K562 (cell line): Measurements from ENCODE around the gene TECPR2. TPM values are rescaled to one million over a fixed set of nuclear protein-coding genes. Genes with fewer than 3 reads are reported as not detected.

Experiments used
- ELF4 ChIP-seq: fragments of 450-650 bp; formaldehyde crosslinking; IDR thresholded peaks from 2 replicates; pipeline ENCODE4 v1.4.0; 2022; ENCODE audit warnings: missing genetic modification characterization
- GABPA ChIP-seq: fragments of 200-800 bp; sonication (Bioruptor generic); conservative IDR thresholded peaks from 2 replicates; pipeline ENCODE4 v1.6.1; 2016; ENCODE audit warnings: low read depth, missing genetic modification characterization, missing compliant biosample characterization
- HDAC8 ChIP-seq: fragments of 450-650 bp; IDR thresholded peaks from 2 replicates; pipeline ENCODE4 v1.6.1; 2016; ENCODE audit warnings: mild to moderate bottlenecking, missing genetic modification characterization, moderate library complexity, missing compliant biosample characterization
- MEF2D ChIP-seq: conservative IDR thresholded peaks from 2 replicates; pipeline ENCODE4 v1.6.1; 2016; ENCODE audit warnings: low read depth, missing genetic modification characterization, missing compliant biosample characterization
- MTF1 ChIP-seq: fragments of 250-450 bp; sonication (Bioruptor Pico); IDR thresholded peaks from 2 replicates; pipeline ENCODE4 v1.9.0; 2021; ENCODE audit warnings: moderate library complexity, mild to moderate bottlenecking, inconsistent platforms, borderline replicate concordance
- NR2F6 ChIP-seq: fragments of 450-650 bp; formaldehyde crosslinking; IDR thresholded peaks from 2 replicates; pipeline ENCODE4 v1.4.0; 2020; ENCODE audit warnings: mild to moderate bottlenecking
- RCOR1 ChIP-seq, 2 experiments: IDR thresholded peaks; 2 replicates each; pipeline ENCODE4 v1.6.1; 2012; ENCODE audit warnings: low read depth in 2 of 2, low read length in 2 of 2, borderline replicate concordance in 1 of 2, improper control_type of control experiment in 1 of 2
- ZNF212 ChIP-seq: fragments of 450-650 bp; formaldehyde crosslinking; IDR thresholded peaks from 2 replicates; pipeline ENCODE4 v1.4.0; 2020; ENCODE audit warnings: mild to moderate bottlenecking
- ZNF23 ChIP-seq: fragments of 250-450 bp; sonication (Bioruptor Pico); IDR thresholded peaks from 2 replicates; pipeline ENCODE4 v1.4.0; 2020; ENCODE audit warnings: mild to moderate bottlenecking
- ZNF239 ChIP-seq: fragments of 250-450 bp; sonication (Bioruptor Pico); IDR thresholded peaks from 2 replicates; pipeline ENCODE4 v1.4.0; 2020; ENCODE audit warnings: mild to moderate bottlenecking
- ZNF507 ChIP-seq: conservative IDR thresholded peaks from 2 replicates; pipeline ENCODE4 v1.6.1; 2017; ENCODE audit warnings: missing genetic modification characterization, missing compliant biosample characterization
- ZNF561 ChIP-seq: fragments of 450-650 bp; formaldehyde crosslinking; conservative IDR thresholded peaks from 2 replicates; pipeline ENCODE4 v1.4.0; 2020; ENCODE audit warnings: mild to moderate bottlenecking, moderate library complexity
- polyA plus RNA-seq, 8 experiments: library from polyadenylated mRNA; depleted of rRNA in 4 of 8; stranded (reverse) in 5 of 8; unstranded in 3 of 8; fragments of >200 nt; fragmentation: Nextera tagmentation in 2 of 8; fragmentation: Illumina TruSeq in 1 of 8; extraction: Ambion mirVana in 2 of 8; extraction: Trizol in 1 of 8; gene quantifications; 2 replicates each; pipeline versions ENCODE4 v1.2.1 to v1.2.3, GENCODE V29; 2011 to 2014; ENCODE audit warnings: inconsistent platforms in 1 of 8, missing spikeins in 1 of 8
- total RNA-seq, 7 experiments: library from RNA; depleted of rRNA in 6 of 7; stranded (reverse); fragments of >200 nt in 6 of 7; fragmentation: Illumina TruSeq in 2 of 7; extraction: Trizol in 2 of 7; gene quantifications; 2 replicates each; pipeline versions ENCODE4 v1.2.1 to v1.2.3, GENCODE V29; 2011 to 2021; ENCODE audit warnings: low replicate concordance in 1 of 7
- TF ChIP-seq, protein P1 (sequence below): fragments of 250-450 bp; sonication (Bioruptor Pico); IDR thresholded peaks from 2 replicates; pipeline ENCODE4 v1.8.0; 2021; ENCODE audit warnings: moderate library complexity, mild to moderate bottlenecking, inconsistent platforms
- TF ChIP-seq, protein P2 (sequence below), 2 experiments: fragments of 450-650 bp; IDR thresholded peaks; 2 replicates each; pipeline ENCODE4 v1.6.1; 2018; ENCODE audit warnings: mild to moderate bottlenecking in 2 of 2, low read depth in 1 of 2; ENCODE audit not compliant: partially characterized antibody in 2 of 2
- TF ChIP-seq, protein P3 (sequence below): fragments of 250-450 bp; sonication (Bioruptor Pico); IDR thresholded peaks from 2 replicates; pipeline ENCODE4 v1.8.0; 2022; ENCODE audit warnings: moderate library complexity, mild to moderate bottlenecking, inconsistent platforms
- TF ChIP-seq, protein P4 (sequence below): fragments of 450-650 bp; formaldehyde crosslinking; IDR thresholded peaks from 2 replicates; pipeline ENCODE4 v1.4.0; 2020; ENCODE audit warnings: mild to moderate bottlenecking, moderate library complexity
- TF ChIP-seq, protein P5 (sequence below): fragments of 250-450 bp; sonication (Bioruptor Pico); IDR thresholded peaks from 2 replicates; pipeline ENCODE4 v1.4.0; 2020; ENCODE audit warnings: mild to moderate bottlenecking

TECPR2 gene
- total and polyA plus RNA-seq, 9 of the 15 experiments (the other 6 are each of a cell fraction or from before 2014, with no cell fraction given): 0.04 to 3.0 (median 0.83) TPM

DNA sequence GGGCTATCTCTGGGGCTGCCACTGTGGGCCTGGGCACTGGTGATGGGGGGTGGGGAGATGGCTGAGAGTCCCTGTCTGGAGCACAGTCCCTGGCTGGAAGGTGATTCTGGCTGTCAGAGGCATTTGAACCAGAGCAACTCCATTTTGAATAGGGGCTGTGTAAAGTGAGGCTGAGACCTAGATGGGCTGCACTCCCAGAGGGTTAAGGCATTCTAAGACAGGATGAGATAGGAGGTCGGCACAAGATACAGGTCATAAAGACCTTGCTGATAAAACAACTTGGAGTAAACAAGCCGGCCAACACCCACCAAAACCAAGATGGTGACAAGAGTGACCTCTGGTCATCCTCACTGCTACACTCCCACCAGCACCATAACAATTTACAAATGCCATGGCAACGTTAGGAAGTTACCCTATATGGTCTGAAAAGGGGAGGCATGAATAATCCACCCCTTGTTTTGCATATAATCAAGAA is 188.2 kb downstream of the TECPR2 start (continued):
- TF ChIP-seq, protein P1, sequence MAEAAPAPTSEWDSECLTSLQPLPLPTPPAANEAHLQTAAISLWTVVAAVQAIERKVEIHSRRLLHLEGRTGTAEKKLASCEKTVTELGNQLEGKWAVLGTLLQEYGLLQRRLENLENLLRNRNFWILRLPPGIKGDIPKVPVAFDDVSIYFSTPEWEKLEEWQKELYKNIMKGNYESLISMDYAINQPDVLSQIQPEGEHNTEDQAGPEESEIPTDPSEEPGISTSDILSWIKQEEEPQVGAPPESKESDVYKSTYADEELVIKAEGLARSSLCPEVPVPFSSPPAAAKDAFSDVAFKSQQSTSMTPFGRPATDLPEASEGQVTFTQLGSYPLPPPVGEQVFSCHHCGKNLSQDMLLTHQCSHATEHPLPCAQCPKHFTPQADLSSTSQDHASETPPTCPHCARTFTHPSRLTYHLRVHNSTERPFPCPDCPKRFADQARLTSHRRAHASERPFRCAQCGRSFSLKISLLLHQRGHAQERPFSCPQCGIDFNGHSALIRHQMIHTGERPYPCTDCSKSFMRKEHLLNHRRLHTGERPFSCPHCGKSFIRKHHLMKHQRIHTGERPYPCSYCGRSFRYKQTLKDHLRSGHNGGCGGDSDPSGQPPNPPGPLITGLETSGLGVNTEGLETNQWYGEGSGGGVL (CRISPR knock-in tag): peak; percentile 77
- TF ChIP-seq ZNF239 (CRISPR knock-in tag) (peak; percentile 88), NR2F6 (CRISPR knock-in tag) (peak; percentile 73; the same call in 1 of the 2 replicates), HDAC8 (tag) (peak; percentile 99), RCOR1 (IDR thresholded peaks at IDR 0.05; ENCODE audit: borderline replicate concordance in 1 of 2, low read depth in 2 of 2, low read length in 2 of 2) (0 out of 4 replicates have a peak, but pooled peaks of 1 of the 2 experiments have one; percentile 24), MEF2D (tag) (peak; percentile 99), ZNF212 (CRISPR knock-in tag) (peak; percentile 73; the same call in 1 of the 2 replicates), ELF4 (CRISPR knock-in tag) (peak; percentile 92), MTF1 (peak; percentile 82; the same call in 1 of the 2 replicates), GABPA (tag) (peak; percentile 42), ZNF561 (CRISPR knock-in tag) (peak; percentile 54; the same call in 1 of the 2 replicates), ZNF507 (peak; percentile 51), ZNF23 (CRISPR knock-in tag) (peak; percentile 71; the same call in 1 of the 2 replicates)
- TF ChIP-seq, protein P2, sequence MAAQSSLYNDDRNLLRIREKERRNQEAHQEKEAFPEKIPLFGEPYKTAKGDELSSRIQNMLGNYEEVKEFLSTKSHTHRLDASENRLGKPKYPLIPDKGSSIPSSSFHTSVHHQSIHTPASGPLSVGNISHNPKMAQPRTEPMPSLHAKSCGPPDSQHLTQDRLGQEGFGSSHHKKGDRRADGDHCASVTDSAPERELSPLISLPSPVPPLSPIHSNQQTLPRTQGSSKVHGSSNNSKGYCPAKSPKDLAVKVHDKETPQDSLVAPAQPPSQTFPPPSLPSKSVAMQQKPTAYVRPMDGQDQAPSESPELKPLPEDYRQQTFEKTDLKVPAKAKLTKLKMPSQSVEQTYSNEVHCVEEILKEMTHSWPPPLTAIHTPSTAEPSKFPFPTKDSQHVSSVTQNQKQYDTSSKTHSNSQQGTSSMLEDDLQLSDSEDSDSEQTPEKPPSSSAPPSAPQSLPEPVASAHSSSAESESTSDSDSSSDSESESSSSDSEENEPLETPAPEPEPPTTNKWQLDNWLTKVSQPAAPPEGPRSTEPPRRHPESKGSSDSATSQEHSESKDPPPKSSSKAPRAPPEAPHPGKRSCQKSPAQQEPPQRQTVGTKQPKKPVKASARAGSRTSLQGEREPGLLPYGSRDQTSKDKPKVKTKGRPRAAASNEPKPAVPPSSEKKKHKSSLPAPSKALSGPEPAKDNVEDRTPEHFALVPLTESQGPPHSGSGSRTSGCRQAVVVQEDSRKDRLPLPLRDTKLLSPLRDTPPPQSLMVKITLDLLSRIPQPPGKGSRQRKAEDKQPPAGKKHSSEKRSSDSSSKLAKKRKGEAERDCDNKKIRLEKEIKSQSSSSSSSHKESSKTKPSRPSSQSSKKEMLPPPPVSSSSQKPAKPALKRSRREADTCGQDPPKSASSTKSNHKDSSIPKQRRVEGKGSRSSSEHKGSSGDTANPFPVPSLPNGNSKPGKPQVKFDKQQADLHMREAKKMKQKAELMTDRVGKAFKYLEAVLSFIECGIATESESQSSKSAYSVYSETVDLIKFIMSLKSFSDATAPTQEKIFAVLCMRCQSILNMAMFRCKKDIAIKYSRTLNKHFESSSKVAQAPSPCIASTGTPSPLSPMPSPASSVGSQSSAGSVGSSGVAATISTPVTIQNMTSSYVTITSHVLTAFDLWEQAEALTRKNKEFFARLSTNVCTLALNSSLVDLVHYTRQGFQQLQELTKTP (IDR thresholded peaks at IDR 0.05; ENCODE audit: low read depth in 1 of 2, partially characterized antibody in 2 of 2): peak in 1 of 2 experiments; percentile 5
- TF ChIP-seq, protein P3, sequence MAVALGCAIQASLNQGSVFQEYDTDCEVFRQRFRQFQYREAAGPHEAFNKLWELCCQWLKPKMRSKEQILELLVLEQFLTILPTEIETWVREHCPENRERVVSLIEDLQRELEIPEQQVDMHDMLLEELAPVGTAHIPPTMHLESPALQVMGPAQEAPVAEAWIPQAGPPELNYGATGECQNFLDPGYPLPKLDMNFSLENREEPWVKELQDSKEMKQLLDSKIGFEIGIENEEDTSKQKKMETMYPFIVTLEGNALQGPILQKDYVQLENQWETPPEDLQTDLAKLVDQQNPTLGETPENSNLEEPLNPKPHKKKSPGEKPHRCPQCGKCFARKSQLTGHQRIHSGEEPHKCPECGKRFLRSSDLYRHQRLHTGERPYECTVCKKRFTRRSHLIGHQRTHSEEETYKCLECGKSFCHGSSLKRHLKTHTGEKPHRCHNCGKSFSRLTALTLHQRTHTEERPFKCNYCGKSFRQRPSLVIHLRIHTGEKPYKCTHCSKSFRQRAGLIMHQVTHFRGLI (CRISPR knock-in tag): peak; percentile 94
- TF ChIP-seq, protein P4, sequence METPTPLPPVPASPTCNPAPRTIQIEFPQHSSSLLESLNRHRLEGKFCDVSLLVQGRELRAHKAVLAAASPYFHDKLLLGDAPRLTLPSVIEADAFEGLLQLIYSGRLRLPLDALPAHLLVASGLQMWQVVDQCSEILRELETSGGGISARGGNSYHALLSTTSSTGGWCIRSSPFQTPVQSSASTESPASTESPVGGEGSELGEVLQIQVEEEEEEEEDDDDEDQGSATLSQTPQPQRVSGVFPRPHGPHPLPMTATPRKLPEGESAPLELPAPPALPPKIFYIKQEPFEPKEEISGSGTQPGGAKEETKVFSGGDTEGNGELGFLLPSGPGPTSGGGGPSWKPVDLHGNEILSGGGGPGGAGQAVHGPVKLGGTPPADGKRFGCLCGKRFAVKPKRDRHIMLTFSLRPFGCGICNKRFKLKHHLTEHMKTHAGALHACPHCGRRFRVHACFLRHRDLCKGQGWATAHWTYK: peak; percentile 97
- TF ChIP-seq, protein P5, sequence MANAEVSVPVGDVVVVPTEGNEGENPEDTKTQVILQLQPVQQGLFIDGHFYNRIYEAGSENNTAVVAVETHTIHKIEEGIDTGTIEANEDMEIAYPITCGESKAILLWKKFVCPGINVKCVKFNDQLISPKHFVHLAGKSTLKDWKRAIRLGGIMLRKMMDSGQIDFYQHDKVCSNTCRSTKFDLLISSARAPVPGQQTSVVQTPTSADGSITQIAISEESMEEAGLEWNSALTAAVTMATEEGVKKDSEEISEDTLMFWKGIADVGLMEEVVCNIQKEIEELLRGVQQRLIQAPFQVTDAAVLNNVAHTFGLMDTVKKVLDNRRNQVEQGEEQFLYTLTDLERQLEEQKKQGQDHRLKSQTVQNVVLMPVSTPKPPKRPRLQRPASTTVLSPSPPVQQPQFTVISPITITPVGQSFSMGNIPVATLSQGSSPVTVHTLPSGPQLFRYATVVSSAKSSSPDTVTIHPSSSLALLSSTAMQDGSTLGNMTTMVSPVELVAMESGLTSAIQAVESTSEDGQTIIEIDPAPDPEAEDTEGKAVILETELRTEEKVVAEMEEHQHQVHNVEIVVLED (CRISPR knock-in tag): peak; percentile 69
